Stimulated activated naive CD8-positive, alpha-beta T cell treated with anti-CD3 and anti-CD28 coated beads, Interleukin-15, Interleukin-2, amounts not matched to agents 100 ng/mL and 50 ng/mL, for 24 hours (primary cell): ENCODE measurements around the gene HYAL4.
"Not testable (repeated sequence)": the region's sequence is repeated elsewhere in the genome, so short reads cannot be mapped to it uniquely, and the experiment has no call there.

ENCODE experiments used
- H3K27ac Mint-ChIP-seq: one replicate; pipeline ENCODE4 v1.8.0; 2021; ENCODE audit warnings: mild to moderate bottlenecking, mixed read lengths
- H3K27me3 Mint-ChIP-seq: one replicate; pipeline ENCODE4 v1.8.0; 2021; ENCODE audit warnings: mixed read lengths
- H3K36me3 Mint-ChIP-seq: one replicate; pipeline ENCODE4 v1.8.0; 2021; ENCODE audit warnings: low read depth, mixed read lengths
- H3K4me1 Mint-ChIP-seq: one replicate; pipeline ENCODE4 v1.8.0; 2021; ENCODE audit warnings: low read depth, mixed read lengths
- H3K4me3 Mint-ChIP-seq: one replicate; pipeline ENCODE4 v1.8.0; 2021; ENCODE audit warnings: mild to moderate bottlenecking, mixed read lengths
- H3K9me3 Mint-ChIP-seq: one replicate; pipeline ENCODE4 v1.8.0; 2021; ENCODE audit warnings: mixed read lengths

HYAL4 gene

GRCh38 chr7:123864436-123864835 is 19.5 kb downstream of the HYAL4 start:
- Mint-ChIP-seq H3K9me3 (no peaks in the 10 kb centered on the region), H3K27ac (no peak overlapping the region), H3K4me3 (no peak overlapping the region), H3K4me1 (no peaks in the 10 kb centered on the region), H3K27me3 (peaks cover 9% of the 10 kb centered on the region), H3K36me3 (no peaks in the 10 kb centered on the region)

GRCh38 chr7:123864966-123865365 is 20.0 kb downstream of the HYAL4 start:
- no peaks in the 10 kb centered on the region for H3K36me3 Mint-ChIP-seq
- H3K27me3 Mint-ChIP-seq, result peaks cover 5% of the 10 kb centered on the region
- no peak overlapping the region for H3K27ac Mint-ChIP-seq
- H3K4me3 Mint-ChIP-seq, result no peak overlapping the region
- no peaks in the 10 kb centered on the region for H3K9me3 Mint-ChIP-seq
- no peaks in the 10 kb centered on the region for H3K4me1 Mint-ChIP-seq

GRCh38 chr7:123865517-123866117 is 20.6 kb downstream of the HYAL4 start:
- H3K4me3 Mint-ChIP-seq, result no peak overlapping the region

GRCh38 chr7:123867225-123867624 is 22.3 kb downstream of the HYAL4 start:
- H3K27ac Mint-ChIP-seq, result no peak overlapping the region
- H3K9me3 Mint-ChIP-seq, result no peaks in the 10 kb centered on the region
- H3K4me3 Mint-ChIP-seq, result no peak overlapping the region
- peaks cover 3% of the 10 kb centered on the region for H3K27me3 Mint-ChIP-seq
- H3K36me3 Mint-ChIP-seq, result no peaks in the 10 kb centered on the region
- no peaks in the 10 kb centered on the region for H3K4me1 Mint-ChIP-seq

More at GRCh38 chr7:123865517-123866117, 20.6 kb downstream of the HYAL4 start:
- Mint-ChIP-seq H3K36me3 (no peaks in the 10 kb centered on the region), H3K27ac (no peak overlapping the region), H3K9me3 (no peaks in the 10 kb centered on the region), H3K27me3 (peaks cover 3% of the 10 kb centered on the region), H3K4me1 (no peaks in the 10 kb centered on the region)

GRCh38 chr7:123871998-123872867 is 27.3 kb downstream of the HYAL4 start:
- H3K36me3 Mint-ChIP-seq, result no peaks in the 10 kb centered on the region
- H3K27me3 Mint-ChIP-seq, result peaks cover 10% of the 10 kb centered on the region
- no peak overlapping the region for H3K27ac Mint-ChIP-seq
- H3K4me1 Mint-ChIP-seq, result no peaks in the 10 kb centered on the region
- no peaks in the 10 kb centered on the region for H3K9me3 Mint-ChIP-seq
- no peak overlapping the region for H3K4me3 Mint-ChIP-seq

GRCh38 chr7:123872908-123873307 is 27.9 kb downstream of the HYAL4 start:
- no peak overlapping the region for H3K27ac Mint-ChIP-seq
- no peak overlapping the region for H3K4me3 Mint-ChIP-seq
- no peaks in the 10 kb centered on the region for H3K9me3 Mint-ChIP-seq
- H3K36me3 Mint-ChIP-seq, result no peaks in the 10 kb centered on the region
- H3K27me3 Mint-ChIP-seq, result peaks cover 10% of the 10 kb centered on the region
- H3K4me1 Mint-ChIP-seq, result no peaks in the 10 kb centered on the region

- H3K9me3 Mint-ChIP-seq, result no peaks in the 10 kb centered on the region
- no peaks in the 10 kb centered on the region for H3K4me1 Mint-ChIP-seq
- H3K27ac Mint-ChIP-seq, result no peak overlapping the region
- H3K4me3 Mint-ChIP-seq, result no peak overlapping the region
- H3K27me3 Mint-ChIP-seq, result peaks cover 16% of the 10 kb centered on the region
- H3K36me3 Mint-ChIP-seq, result no peaks in the 10 kb centered on the region
Observed at GRCh38 chr7:123876557-123877256, 31.7 kb downstream of the HYAL4 start.

GRCh38 chr7:123879628-123880027 is 34.7 kb downstream of the HYAL4 start:
- no peaks in the 10 kb centered on the region for H3K9me3 Mint-ChIP-seq
- H3K27me3 Mint-ChIP-seq, result peaks cover 17% of the 10 kb centered on the region

GRCh38 chr7:123881300-123881699 is 36.3 kb downstream of the HYAL4 start:
- H3K36me3 Mint-ChIP-seq, result no peaks in the 10 kb centered on the region
- H3K4me3 Mint-ChIP-seq, result no peak overlapping the region
- no peaks in the 10 kb centered on the region for H3K4me1 Mint-ChIP-seq
- no peaks in the 10 kb centered on the region for H3K9me3 Mint-ChIP-seq
- H3K27ac Mint-ChIP-seq, result no peak overlapping the region
- H3K27me3 Mint-ChIP-seq, result peaks cover 17% of the 10 kb centered on the region

More at GRCh38 chr7:123879628-123880027, 34.7 kb downstream of the HYAL4 start:
- H3K36me3 Mint-ChIP-seq, result no peaks in the 10 kb centered on the region
- H3K4me3 Mint-ChIP-seq, result no peak overlapping the region
- no peaks in the 10 kb centered on the region for H3K4me1 Mint-ChIP-seq
- H3K27ac Mint-ChIP-seq, result no peak overlapping the region

GRCh38 chr7:123883154-123883553 is 38.2 kb downstream of the HYAL4 start:
- no peak overlapping the region for H3K4me3 Mint-ChIP-seq
- H3K9me3 Mint-ChIP-seq, result peaks cover 3% of the 10 kb centered on the region
- peaks cover 25% of the 10 kb centered on the region for H3K27me3 Mint-ChIP-seq
- no peak overlapping the region for H3K27ac Mint-ChIP-seq
- H3K36me3 Mint-ChIP-seq, result no peaks in the 10 kb centered on the region
- H3K4me1 Mint-ChIP-seq, result no peaks in the 10 kb centered on the region

- H3K4me1 Mint-ChIP-seq, result no peaks in the 10 kb centered on the region
- peaks cover 15% of the 10 kb centered on the region for H3K27me3 Mint-ChIP-seq
- H3K27ac Mint-ChIP-seq, result no peak overlapping the region
- no peak overlapping the region for H3K4me3 Mint-ChIP-seq
- no peaks in the 10 kb centered on the region for H3K36me3 Mint-ChIP-seq
- H3K9me3 Mint-ChIP-seq, result peaks cover 7% of the 10 kb centered on the region
Observed at GRCh38 chr7:123888192-123888591, 43.2 kb downstream of the HYAL4 start.

GRCh38 chr7:123894753-123895152 is 49.8 kb downstream of the HYAL4 start:
- not testable (repeated sequence) for H3K36me3 Mint-ChIP-seq, H3K9me3 Mint-ChIP-seq, H3K4me1 Mint-ChIP-seq, H3K27me3 Mint-ChIP-seq, H3K4me3 Mint-ChIP-seq, H3K27ac Mint-ChIP-seq

- H3K9me3 Mint-ChIP-seq, result peaks cover 4% of the 10 kb centered on the region
- no peaks in the 10 kb centered on the region for H3K27me3 Mint-ChIP-seq
- no peak overlapping the region for H3K4me3 Mint-ChIP-seq
- no peaks in the 10 kb centered on the region for H3K4me1 Mint-ChIP-seq
- no peak overlapping the region for H3K27ac Mint-ChIP-seq
- H3K36me3 Mint-ChIP-seq, result no peaks in the 10 kb centered on the region
Observed at GRCh38 chr7:123901101-123901500, 56.1 kb downstream of the HYAL4 start.

- Mint-ChIP-seq H3K27ac (no peak overlapping the region), H3K36me3 (no peaks in the 10 kb centered on the region), H3K4me3 (no peak overlapping the region), H3K9me3 (peaks cover 5% of the 10 kb centered on the region), H3K4me1 (no peaks in the 10 kb centered on the region), H3K27me3 (no peaks in the 10 kb centered on the region)
Observed at GRCh38 chr7:123905714-123906113, 60.7 kb downstream of the HYAL4 start.

- Mint-ChIP-seq H3K27me3 (peaks cover 8% of the 10 kb centered on the region), H3K9me3 (no peaks in the 10 kb centered on the region), H3K4me3 (no peak overlapping the region), H3K4me1 (no peaks in the 10 kb centered on the region), H3K27ac (no peak overlapping the region), H3K36me3 (no peaks in the 10 kb centered on the region)
Observed at GRCh38 chr7:123916240-123916724, 71.3 kb downstream of the HYAL4 start.
